Middle frontal gyrus (tissue), 1 donor: ENCODE data around the gene TUBA4A.

Experiments used
- DNase-seq: peaks from one replicate; pipeline ENCODE4 v3.0.0-alpha.2; 2015; ENCODE audit warnings: low spot score; ENCODE audit errors: extremely low spot score

TUBA4A gene

DNA sequence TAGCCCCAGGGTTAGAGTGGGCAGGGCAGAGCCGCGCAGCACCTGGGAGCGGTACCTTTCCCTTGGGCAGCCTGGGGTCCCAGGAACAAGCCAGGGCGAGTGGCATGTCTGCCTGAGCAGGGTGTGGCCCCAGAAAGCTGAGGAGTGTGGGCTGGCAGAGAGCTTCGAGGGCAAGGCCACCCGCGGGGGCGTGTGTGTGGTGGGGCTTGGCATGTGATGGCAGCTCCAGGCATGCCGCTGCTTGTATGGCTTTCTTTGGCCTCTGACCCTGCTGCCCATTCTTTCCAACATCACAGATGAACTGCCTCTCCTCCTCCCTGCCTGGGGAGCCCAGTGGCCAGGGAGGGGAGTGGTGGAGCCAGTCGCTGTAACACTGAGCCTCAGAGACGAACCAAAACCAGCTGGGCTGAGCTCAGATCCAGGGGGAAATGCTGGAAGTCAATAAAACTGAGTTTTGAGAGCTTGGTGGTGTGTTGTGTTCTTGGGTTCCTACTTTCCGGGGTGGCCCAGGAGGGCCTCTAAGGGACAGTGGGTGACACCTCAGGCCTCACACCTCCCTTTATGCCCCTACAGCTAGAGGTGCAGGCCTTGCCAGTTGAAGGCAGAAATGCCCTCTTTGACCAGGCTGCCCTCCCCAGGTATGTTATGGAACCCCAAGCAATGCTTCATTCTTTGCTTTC lies 32.9 kb upstream of the TUBA4A start:
- DNase-seq: no peak

DNA sequence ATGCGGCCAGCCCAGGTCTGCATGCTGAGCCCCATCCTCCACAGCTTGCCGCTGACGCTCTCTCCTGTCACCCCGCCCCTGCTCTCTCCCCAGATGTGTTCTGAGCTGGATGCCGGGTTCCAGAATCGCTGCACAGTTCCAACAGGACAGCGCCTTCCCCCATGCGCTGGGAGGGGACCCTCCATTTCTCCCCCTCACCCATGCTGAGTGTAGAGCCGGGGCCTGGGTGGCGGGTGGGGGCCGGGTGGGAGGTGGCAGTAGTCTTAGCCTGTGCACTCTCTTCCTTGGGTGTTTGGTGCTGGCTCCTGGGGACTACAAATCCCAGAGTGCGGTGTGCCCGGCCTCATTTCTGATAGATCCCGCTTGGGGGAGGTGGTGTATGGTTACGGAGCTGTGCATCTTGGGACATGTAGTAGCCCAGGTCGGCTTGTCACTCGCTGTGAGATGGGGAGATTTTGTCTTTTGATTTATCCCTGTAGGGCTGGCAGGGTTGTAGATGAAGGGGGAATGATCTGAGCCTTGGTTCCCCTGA lies 32.2 kb upstream of the TUBA4A start:
- no peak for DNase-seq

DNA sequence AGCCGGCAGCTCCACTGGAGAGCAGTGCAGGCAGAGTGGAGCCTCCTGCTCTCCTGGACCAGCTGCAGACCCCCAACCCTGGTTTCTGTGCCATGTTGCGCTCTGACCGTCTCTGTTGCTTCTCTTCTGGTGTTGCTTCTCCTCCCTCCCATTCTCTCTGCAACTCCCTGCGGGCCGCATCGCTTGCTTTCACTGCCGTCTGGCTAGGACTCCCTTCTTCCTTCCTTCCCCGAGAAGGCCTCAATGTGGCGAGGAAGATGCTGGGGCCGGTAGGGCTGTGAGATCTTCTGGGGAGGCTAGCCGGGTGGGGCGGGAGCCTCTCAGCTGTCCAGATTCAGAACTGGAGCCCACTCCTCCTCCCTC lies 31.6 kb upstream of the TUBA4A start:
- DNase-seq: no peak

DNA sequence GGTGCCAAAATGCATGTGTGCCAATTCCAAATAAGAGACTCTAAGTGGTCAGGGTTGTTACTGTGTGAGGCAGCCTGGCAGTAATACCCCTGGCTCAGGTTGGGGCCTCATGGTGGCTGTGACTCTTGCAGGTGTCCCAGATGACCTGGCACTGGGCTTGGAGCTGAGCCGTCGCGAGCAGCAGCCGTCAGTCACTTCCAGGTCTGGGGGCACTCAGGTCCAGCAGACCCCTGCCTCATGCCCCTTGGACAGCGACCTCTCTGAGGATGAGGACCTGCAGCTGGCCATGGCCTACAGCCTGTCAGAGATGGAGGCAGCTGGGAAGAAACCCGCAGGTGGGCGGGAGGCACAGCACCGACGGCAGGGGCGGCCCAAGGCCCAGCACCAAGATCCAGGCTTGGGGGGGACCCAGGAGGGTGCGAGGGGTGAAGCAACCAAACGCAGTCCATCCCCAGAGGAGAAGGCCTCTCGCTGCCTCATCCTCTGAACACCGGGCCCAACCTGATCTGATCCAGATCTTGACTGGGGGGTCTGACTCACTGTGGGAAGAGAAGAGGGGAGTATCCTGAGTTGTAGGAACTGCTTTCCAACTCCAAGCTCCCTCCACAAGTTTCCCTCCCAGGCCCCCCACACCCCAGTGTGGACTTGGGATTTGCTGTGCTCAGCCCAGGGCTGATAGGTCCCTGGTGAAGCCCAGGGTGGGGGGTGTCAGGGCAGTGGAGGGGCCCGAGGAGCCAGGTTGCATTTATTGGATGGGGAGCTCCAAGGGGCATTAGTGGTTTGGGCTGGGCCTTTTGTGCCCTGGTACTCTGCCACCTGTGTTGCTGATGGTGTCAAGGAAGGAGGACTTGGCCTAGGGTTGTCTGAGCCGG lies 31.0 kb upstream of the TUBA4A start:
- DNase-seq: no peak

DNA sequence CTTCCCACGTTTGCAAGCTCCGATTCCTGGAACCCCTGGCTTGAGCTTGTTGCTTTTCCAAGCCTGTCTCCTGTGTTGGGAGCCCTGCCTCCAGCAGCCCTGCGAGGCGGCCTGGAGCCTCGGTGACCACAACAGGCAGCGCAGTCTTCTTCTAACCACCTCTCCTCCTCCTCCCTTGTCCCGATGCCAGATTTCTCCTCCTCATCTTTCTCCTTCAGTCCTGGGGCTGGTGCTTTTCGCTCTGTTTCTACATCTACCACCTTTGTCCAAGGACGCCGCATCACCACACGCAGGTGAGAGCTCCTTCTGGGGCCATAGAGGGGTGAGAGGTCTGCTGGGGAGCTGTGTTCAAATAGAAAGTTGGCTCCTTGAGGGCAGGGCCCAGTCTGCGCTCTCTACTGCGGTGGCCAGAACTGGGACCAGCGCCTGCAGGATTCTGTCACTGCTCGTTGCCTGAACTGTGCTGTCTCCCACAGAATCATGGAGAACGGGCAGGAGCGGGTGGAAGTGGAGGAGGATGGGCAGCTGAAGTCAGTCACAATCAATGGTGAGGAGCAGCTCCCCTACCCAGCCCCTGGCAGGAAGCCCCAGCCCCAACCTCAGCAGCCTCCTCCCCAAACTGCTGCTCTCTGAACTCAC lies 29.3 kb upstream of the TUBA4A start:
- DNase-seq: no peak

GRCh38 chr2:219282375-219282774 lies 28.7 kb upstream of the TUBA4A start:
- no peak for DNase-seq

GRCh38 chr2:219281588-219281987 lies 27.9 kb upstream of the TUBA4A start:
- DNase-seq: no peak

GRCh38 chr2:219280651-219281050 lies 26.9 kb upstream of the TUBA4A start:
- DNase-seq: no peak

DNA sequence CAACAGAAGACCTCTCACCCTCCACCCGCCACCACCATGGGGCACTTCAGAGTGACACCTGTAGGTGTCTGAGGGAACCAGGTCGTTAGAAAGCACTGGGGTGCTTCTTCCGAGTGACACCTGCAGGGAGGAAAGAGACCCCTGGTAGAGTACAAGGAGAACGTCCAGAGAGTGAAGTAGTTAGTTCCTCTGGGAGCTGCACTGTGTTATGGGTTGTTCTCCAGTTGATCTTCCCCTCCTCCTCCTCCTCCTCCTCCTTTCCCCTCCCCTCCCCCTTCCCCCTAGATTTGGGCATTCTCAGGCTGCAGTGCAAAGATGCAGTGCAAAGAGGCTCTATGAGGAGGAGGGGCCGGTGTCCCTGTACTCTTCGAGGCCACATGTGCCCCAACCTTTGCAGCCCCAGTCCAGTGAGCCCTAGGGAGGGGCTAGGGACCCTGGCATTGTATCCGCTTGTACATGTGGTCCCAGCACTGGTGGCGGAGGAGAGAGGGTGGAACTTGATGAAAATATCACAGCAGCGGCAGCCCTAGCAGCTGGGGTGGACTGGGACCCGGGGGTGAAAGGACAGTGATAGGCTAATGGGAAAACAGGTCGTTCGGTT lies 26.3 kb upstream of the TUBA4A start:
- no peak for DNase-seq

DNA sequence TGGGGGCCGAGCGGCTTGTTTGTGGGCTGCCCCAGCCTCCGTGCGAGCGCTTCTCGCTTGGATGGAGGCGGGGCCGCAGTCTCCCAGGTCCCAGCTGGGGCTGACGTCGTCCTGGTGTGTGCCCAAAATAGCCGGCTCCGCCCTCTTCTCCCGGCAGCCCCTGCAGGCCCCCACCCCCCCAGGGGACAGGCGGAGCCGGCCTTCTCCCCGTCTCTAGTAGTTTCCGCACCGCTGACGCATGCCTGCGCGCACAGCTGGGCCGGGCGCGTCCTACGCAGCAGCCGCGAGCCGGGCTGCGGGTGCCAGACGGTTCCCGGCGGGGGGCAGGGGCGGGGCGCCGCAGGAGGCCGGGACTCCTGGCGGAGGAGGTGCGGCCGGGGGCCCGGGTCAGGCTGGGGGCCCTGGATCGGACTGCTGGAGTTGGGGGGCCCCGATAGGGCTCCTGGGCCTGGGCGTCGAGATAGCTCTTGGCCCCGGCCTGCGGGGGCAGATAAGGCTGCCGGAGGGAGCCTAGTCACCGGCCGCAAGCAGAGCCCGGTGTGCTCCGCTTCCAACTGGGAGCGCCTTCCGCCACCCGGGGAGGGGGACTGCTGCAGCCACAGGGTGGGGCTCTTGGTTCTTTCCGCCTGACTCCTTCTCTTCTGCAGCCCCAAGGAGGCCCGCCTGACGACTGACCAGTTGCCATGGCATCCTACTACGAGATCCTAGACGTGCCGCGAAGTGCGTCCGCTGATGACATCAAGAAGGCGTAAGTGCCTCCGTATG lies 25.6 kb upstream of the TUBA4A start, which contains the start of gene DNAJB2:
Gene DNAJB2, plus strand, starts transcription at position 216 of the 765 bp plus-strand sequence. Its CDS starts 468 bp downstream, at position 684.
- DNase-seq: peak; percentile 98

DNA sequence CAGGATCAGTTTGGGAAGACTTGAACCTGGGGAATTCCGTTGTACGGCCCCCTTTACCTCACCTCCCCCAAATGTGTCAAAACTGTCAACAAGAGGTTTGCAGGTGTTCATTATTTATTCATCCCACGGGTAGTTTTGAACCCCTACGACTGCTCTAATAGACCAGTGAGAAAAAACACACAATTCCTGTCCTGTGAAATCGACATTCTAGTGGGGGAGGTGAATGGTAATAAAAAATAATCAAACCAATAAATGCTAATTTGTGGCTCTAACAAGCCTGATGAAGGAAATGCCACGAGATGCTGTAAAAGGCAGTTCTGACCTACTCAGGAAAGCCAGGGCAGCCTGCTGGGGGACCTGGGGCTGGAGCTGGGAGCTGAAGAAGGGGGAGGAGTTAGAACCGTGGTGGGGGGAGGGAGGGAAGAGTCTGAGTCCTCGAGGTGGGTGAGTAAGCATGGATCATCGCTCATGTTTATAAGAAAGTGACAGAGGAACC lies 25.0 kb upstream of the TUBA4A start:
- DNase-seq: no peak

GRCh38 chr2:219277703-219278654 lies 24.3 kb upstream of the TUBA4A start:
- peak; percentile 73 for DNase-seq

- DNase-seq: no peak
Measured at GRCh38 chr2:219274361-219274921, 20.7 kb upstream of the TUBA4A start.

GRCh38 chr2:219273937-219274336 lies 20.2 kb upstream of the TUBA4A start:
- no peak for DNase-seq

DNA sequence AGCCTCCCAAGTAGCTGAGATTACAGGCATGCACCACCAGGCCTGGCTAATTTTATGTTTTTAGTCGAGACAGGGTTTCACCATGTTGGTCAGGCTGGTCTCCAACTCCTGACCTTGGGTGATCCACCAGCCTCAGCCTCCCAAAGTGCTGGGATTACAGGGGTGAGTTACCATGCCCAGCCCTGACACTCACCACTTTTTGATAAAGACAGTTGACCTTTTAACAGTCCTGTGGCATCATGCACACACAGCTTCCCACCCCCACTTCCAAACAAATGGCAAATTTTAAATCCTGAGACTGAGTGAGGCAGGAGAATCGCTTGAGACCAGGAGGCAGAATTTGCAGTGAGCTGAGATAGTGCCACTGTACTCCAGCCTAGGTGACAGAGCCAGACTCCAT lies 19.3 kb upstream of the TUBA4A start:
- DNase-seq: no peak

- no peak for DNase-seq
Measured at GRCh38 chr2:219272356-219272755, 18.6 kb upstream of the TUBA4A start.

- DNase-seq: no peak
Measured at GRCh38 chr2:219271021-219271420, 17.3 kb upstream of the TUBA4A start.

- DNase-seq: no peak
Measured at GRCh38 chr2:219270055-219270372, 16.3 kb upstream of the TUBA4A start.

GRCh38 chr2:219269362-219270054 lies 15.8 kb upstream of the TUBA4A start:
- DNase-seq: no peak
